NB4 (cell line): Measurements from ENCODE around the gene HIVEP2.

Experiments used
- CTCF ChIP-seq: IDR thresholded peaks from one replicate; pipeline ENCODE4 v1.5.1; 2012; ENCODE audit warnings: low read depth, low read length
- MAX ChIP-seq: IDR thresholded peaks from 2 replicates; pipeline ENCODE4 v1.6.1; 2011; ENCODE audit warnings: low read depth, low read length
- POLR2A ChIP-seq: IDR thresholded peaks from 2 replicates; pipeline ENCODE4 v1.6.1; 2011; ENCODE audit warnings: mild to moderate bottlenecking; ENCODE audit not compliant: insufficient read length; ENCODE audit errors: extremely low read depth

- TF ChIP-seq CTCF: no peak
- TF ChIP-seq POLR2A: no peak
- no peak for TF ChIP-seq MAX
Observed at GRCh38 chr6:142737368-142738034, 207.5 kb downstream of the HIVEP2 start.
